HepG2 (cell line): ENCODE results near the gene LSM2. TPM values are rescaled to one million over a fixed set of nuclear protein-coding genes. Genes with fewer than 3 reads are reported as not detected.

Source experiments
- DNMT1 ChIP-seq: sonication (generic); formaldehyde crosslinking; IDR thresholded peaks from 2 replicates; pipeline ENCODE4 v1.5.1; 2020; ENCODE audit warnings: mild to moderate bottlenecking, missing genetic modification reagents
- FOSL2 ChIP-seq: sonication (generic); formaldehyde crosslinking; IDR thresholded peaks from 2 replicates; pipeline ENCODE4 v1.4.0; 2020; ENCODE audit warnings: missing genetic modification reagents
- GABPB1 ChIP-seq: IDR thresholded peaks from 2 replicates; pipeline ENCODE4 v1.6.1; 2016; ENCODE audit warnings: mild to moderate bottlenecking, missing genetic modification reagents, moderate library complexity, missing compliant biosample characterization
- HNRNPLL ChIP-seq: fragments of 200-400 bp; formaldehyde crosslinking; IDR thresholded peaks from 2 replicates; pipeline ENCODE4 v1.6.1; 2017; ENCODE audit warnings: mild to moderate bottlenecking, low read depth, low read length; ENCODE audit not compliant: poor library complexity, severe bottlenecking
- NCOA2 ChIP-seq: sonication (generic); formaldehyde crosslinking; IDR thresholded peaks from 2 replicates; pipeline ENCODE4 v1.8.0; 2022; ENCODE audit warnings: inconsistent platforms
- PCBP1 ChIP-seq: fragments of 200-400 bp; formaldehyde crosslinking; IDR thresholded peaks from 2 replicates; pipeline ENCODE4 v1.6.1; 2017; ENCODE audit warnings: mild to moderate bottlenecking, low read depth, low read length, borderline replicate concordance
- PTBP1 ChIP-seq: fragments of 200-400 bp; formaldehyde crosslinking; IDR thresholded peaks from 2 replicates; pipeline ENCODE4 v1.6.1; 2018; ENCODE audit warnings: low read length, low read depth; ENCODE audit not compliant: poor library complexity, severe bottlenecking
- SSRP1 ChIP-seq: IDR thresholded peaks from 2 replicates; pipeline ENCODE4 v1.6.1; 2016; ENCODE audit warnings: control low read depth
- ZNF180 ChIP-seq: sonication (generic); formaldehyde crosslinking; IDR thresholded peaks from 2 replicates; pipeline ENCODE4 v1.4.0; 2020; ENCODE audit warnings: low read depth, missing genetic modification reagents, borderline replicate concordance
- ZNF510 ChIP-seq: sonication (generic); formaldehyde crosslinking; IDR thresholded peaks from 2 replicates; pipeline ENCODE4 v1.4.0; 2020; ENCODE audit warnings: low read depth, mild to moderate bottlenecking, missing genetic modification reagents
- ZNF605 ChIP-seq: sonication (generic); formaldehyde crosslinking; IDR thresholded peaks from 2 replicates; pipeline ENCODE4 v1.8.0; 2022; ENCODE audit warnings: mild to moderate bottlenecking, missing genetic modification reagents
- ZNF616 ChIP-seq: sonication (generic); formaldehyde crosslinking; IDR thresholded peaks from 2 replicates; pipeline ENCODE4 v1.5.0; 2020; ENCODE audit warnings: low read depth, mild to moderate bottlenecking, missing genetic modification reagents
- ZNF75D ChIP-seq: sonication (generic); formaldehyde crosslinking; IDR thresholded peaks from 2 replicates; pipeline ENCODE4 v1.8.1; 2023; ENCODE audit warnings: missing genetic modification reagents, mild to moderate bottlenecking, borderline replicate concordance
- polyA plus RNA-seq, 8 experiments: library from polyadenylated mRNA; depleted of rRNA in 3 of 8; stranded (reverse) in 7 of 8; unstranded in 1 of 8; fragments of >200 nt; fragmentation: Illumina TruSeq in 4 of 8; extraction: Trizol in 4 of 8; gene quantifications; 2 replicates each; pipeline versions ENCODE4 v1.2.1 to v1.2.3, GENCODE V29; 2011 to 2016; ENCODE audit warnings: low read depth in 4 of 8, missing spikeins in 1 of 8, mixed read lengths in 1 of 8; ENCODE audit not compliant: insufficient read depth in 1 of 8
- total RNA-seq, 5 experiments: library from RNA; depleted of rRNA; stranded (reverse); fragments of >200 nt; fragmentation: Illumina TruSeq; extraction: Trizol; gene quantifications; 2 replicates each; pipeline ENCODE4 v1.2.3, GENCODE V29; 2016; ENCODE audit warnings: low read depth in 1 of 5
- TF ChIP-seq, protein P1 (sequence below): sonication (generic); formaldehyde crosslinking; IDR thresholded peaks from 2 replicates; pipeline ENCODE4 v1.9.0; 2021; ENCODE audit warnings: mild to moderate bottlenecking, missing genetic modification reagents
- TF ChIP-seq, protein P2 (sequence below): sonication (generic); formaldehyde crosslinking; IDR thresholded peaks from 2 replicates; pipeline ENCODE4 v1.9.0; 2022; ENCODE audit warnings: low read depth, missing genetic modification reagents
- TF ChIP-seq, protein P3 (sequence below): sonication (generic); formaldehyde crosslinking; IDR thresholded peaks from 2 replicates; pipeline ENCODE4 v1.8.1; 2023; ENCODE audit warnings: mild to moderate bottlenecking, missing genetic modification reagents
- TF ChIP-seq, protein P4 (sequence below): sonication (generic); formaldehyde crosslinking; IDR thresholded peaks from 2 replicates; pipeline ENCODE4 v1.5.0; 2020; ENCODE audit warnings: mild to moderate bottlenecking, missing genetic modification reagents

Gene LSM2
- total and polyA plus RNA-seq, 2 of the 13 experiments (the other 11 are each of a cell fraction or from before 2014, with no cell fraction given) = 69.4 to 90.5 TPM

DNA sequence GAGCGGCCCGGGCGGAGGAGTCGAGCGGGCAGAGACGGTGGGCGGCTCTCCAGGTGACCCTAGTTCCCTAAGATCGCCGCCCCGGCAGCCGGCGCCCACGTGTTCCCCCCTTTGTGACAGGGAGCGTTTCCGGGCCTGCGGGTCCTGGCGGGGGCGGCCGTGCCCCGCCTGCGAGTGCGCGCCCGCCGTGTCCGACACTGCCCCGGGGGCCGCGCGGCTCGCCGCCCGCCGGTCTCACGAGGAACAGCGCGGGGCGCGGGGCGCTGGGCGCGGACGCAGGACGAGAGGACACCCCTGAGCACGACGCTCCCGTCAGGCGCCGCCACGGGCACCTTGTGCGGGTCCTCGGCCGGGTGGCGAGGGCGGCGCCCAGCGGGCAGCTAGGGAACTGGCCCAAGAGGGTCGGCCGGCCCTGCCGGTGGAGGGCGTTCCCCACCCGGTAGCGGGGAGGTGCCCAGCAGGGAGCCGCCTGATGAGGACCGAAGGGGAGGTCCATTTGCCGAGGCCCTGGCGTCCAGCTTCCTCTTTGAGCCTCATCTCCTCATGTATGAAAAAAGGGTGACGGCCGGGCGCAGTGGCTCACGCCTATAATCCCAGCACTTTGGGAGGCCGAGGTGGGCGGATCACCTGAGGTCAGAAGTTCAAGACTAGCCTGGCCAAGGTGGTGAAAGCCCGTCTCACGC, 11.0 kb downstream of the LSM2 start, which contains the start of gene VARS1 (continued):
- TF ChIP-seq, protein P1, sequence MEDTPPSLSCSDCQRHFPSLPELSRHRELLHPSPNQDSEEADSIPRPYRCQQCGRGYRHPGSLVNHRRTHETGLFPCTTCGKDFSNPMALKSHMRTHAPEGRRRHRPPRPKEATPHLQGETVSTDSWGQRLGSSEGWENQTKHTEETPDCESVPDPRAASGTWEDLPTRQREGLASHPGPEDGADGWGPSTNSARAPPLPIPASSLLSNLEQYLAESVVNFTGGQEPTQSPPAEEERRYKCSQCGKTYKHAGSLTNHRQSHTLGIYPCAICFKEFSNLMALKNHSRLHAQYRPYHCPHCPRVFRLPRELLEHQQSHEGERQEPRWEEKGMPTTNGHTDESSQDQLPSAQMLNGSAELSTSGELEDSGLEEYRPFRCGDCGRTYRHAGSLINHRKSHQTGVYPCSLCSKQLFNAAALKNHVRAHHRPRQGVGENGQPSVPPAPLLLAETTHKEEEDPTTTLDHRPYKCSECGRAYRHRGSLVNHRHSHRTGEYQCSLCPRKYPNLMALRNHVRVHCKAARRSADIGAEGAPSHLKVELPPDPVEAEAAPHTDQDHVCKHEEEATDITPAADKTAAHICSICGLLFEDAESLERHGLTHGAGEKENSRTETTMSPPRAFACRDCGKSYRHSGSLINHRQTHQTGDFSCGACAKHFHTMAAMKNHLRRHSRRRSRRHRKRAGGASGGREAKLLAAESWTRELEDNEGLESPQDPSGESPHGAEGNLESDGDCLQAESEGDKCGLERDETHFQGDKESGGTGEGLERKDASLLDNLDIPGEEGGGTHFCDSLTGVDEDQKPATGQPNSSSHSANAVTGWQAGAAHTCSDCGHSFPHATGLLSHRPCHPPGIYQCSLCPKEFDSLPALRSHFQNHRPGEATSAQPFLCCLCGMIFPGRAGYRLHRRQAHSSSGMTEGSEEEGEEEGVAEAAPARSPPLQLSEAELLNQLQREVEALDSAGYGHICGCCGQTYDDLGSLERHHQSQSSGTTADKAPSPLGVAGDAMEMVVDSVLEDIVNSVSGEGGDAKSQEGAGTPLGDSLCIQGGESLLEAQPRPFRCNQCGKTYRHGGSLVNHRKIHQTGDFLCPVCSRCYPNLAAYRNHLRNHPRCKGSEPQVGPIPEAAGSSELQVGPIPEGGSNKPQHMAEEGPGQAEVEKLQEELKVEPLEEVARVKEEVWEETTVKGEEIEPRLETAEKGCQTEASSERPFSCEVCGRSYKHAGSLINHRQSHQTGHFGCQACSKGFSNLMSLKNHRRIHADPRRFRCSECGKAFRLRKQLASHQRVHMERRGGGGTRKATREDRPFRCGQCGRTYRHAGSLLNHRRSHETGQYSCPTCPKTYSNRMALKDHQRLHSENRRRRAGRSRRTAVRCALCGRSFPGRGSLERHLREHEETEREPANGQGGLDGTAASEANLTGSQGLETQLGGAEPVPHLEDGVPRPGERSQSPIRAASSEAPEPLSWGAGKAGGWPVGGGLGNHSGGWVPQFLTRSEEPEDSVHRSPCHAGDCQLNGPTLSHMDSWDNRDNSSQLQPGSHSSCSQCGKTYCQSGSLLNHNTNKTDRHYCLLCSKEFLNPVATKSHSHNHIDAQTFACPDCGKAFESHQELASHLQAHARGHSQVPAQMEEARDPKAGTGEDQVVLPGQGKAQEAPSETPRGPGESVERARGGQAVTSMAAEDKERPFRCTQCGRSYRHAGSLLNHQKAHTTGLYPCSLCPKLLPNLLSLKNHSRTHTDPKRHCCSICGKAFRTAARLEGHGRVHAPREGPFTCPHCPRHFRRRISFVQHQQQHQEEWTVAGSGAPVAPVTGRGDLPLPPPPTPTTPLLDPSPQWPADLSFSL (CRISPR knock-in tag) = no peak
- TF ChIP-seq, protein P2, sequence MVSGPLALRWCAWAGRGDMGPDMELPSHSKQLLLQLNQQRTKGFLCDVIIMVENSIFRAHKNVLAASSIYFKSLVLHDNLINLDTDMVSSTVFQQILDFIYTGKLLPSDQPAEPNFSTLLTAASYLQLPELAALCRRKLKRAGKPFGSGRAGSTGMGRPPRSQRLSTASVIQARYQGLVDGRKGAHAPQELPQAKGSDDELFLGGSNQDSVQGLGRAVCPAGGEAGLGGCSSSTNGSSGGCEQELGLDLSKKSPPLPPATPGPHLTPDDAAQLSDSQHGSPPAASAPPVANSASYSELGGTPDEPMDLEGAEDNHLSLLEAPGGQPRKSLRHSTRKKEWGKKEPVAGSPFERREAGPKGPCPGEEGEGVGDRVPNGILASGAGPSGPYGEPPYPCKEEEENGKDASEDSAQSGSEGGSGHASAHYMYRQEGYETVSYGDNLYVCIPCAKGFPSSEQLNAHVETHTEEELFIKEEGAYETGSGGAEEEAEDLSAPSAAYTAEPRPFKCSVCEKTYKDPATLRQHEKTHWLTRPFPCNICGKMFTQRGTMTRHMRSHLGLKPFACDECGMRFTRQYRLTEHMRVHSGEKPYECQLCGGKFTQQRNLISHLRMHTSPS = peak; percentile 79; the same call in 1 of the 2 replicates
- TF ChIP-seq, protein P3, sequence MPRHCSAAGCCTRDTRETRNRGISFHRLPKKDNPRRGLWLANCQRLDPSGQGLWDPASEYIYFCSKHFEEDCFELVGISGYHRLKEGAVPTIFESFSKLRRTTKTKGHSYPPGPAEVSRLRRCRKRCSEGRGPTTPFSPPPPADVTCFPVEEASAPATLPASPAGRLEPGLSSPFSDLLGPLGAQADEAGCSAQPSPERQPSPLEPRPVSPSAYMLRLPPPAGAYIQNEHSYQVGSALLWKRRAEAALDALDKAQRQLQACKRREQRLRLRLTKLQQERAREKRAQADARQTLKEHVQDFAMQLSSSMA (CRISPR knock-in tag) = peak; percentile 83
- TF ChIP-seq NCOA2 (no peak; the same call in 1 of the 2 replicates), ZNF605 (CRISPR knock-in tag) (no peak), PTBP1 (no peak), GABPB1 (CRISPR knock-in tag) (peak; percentile 92), PCBP1 (no peak), SSRP1 (CRISPR knock-in tag) (peak; percentile 86; the same call in 1 of the 2 replicates), ZNF180 (CRISPR knock-in tag) (peak; percentile 53; the same call in 1 of the 2 replicates), ZNF616 (CRISPR knock-in tag) (no peak; the same call in 1 of the 2 replicates), HNRNPLL (no peak), FOSL2 (peak; percentile 43; the same call in 1 of the 2 replicates), DNMT1 (CRISPR knock-in tag) (peak; percentile 90), ZNF75D (no peak), ZNF510 (CRISPR knock-in tag) (no peak; the same call in none of the 2 replicates)
- TF ChIP-seq, protein P4, sequence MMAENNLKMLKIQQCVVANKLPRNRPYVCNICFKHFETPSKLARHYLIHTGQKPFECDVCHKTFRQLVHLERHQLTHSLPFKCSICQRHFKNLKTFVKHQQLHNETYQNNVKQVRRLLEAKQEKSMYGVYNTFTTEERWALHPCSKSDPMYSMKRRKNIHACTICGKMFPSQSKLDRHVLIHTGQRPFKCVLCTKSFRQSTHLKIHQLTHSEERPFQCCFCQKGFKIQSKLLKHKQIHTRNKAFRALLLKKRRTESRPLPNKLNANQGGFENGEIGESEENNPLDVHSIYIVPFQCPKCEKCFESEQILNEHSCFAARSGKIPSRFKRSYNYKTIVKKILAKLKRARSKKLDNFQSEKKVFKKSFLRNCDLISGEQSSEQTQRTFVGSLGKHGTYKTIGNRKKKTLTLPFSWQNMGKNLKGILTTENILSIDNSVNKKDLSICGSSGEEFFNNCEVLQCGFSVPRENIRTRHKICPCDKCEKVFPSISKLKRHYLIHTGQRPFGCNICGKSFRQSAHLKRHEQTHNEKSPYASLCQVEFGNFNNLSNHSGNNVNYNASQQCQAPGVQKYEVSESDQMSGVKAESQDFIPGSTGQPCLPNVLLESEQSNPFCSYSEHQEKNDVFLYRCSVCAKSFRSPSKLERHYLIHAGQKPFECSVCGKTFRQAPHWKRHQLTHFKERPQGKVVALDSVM (CRISPR knock-in tag) = peak; percentile 95
